GM23248 (cell line): ENCODE measurements around the gene METTL8.

ENCODE experiments used
- EZH2 ChIP-seq: fragments of 200-600 bp; sonication (generic); IDR thresholded peaks from 2 replicates; pipeline ENCODE4 v1.6.1; 2018; ENCODE audit warnings: antibody characterized with exemption, mild to moderate bottlenecking; ENCODE audit not compliant: insufficient read depth, poor library complexity, severe bottlenecking
- EZH2phosphoT487 ChIP-seq: fragments of 200-600 bp; sonication (generic); IDR thresholded peaks from 2 replicates; pipeline ENCODE4 v1.6.1; 2018; ENCODE audit warnings: antibody characterized with exemption, moderate library complexity, mild to moderate bottlenecking, low read depth; ENCODE audit not compliant: insufficient read depth

DNA sequence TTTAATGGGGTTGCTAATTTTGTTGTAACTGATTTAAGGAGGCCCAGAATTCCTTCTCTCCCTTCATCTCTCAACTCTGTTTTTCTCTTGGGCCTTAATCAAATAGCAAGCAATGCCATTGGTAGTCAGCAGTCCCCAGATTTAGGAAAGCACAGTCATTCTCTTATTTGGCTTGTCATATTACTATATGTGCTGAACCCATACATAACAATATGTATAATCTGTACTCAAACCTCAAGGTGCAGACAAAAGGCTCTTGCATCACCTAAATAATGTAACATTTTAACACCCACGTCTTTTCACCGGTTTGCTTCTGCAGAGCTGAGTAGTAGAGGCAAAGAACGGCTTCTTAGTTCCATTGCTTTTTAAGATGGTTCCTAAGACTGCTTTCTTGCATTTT is 33.4 kb downstream of the METTL8 start:
- TF ChIP-seq EZH2phosphoT487 (no peak), EZH2 (no peak)
